Transverse colon (tissue), 4 donors: ENCODE measurements around the gene HGFAC. TPM values are rescaled to one million over a fixed set of nuclear protein-coding genes. Genes with fewer than 3 reads are reported as not detected.

Source experiments
- DNase-seq: peaks from one replicate; pipeline ENCODE4 v3.0.0-alpha.2; 2019
- H3K27ac ChIP-seq, 4 donors: fragments of 200-600 bp; sonication (generic); 2 replicates each; pipeline ENCODE4 v1.5.1; 2016 to 2018; ENCODE audit warnings: inconsistent platforms in 4 of 4
- H3K27me3 ChIP-seq: fragments of 200-600 bp; sonication (generic); 2 replicates; pipeline ENCODE4 v1.5.1; 2017; ENCODE audit warnings: inconsistent platforms
- H3K36me3 ChIP-seq, 4 donors: fragments of 200-600 bp; sonication (generic); 2 replicates each; pipeline ENCODE4 v1.5.1; 2017 to 2019; ENCODE audit warnings: inconsistent platforms in 4 of 4
- H3K4me1 ChIP-seq, 4 donors: fragments of 200-600 bp; sonication (generic); 2 replicates each; pipeline ENCODE4 v1.5.1; 2017 to 2020; ENCODE audit warnings: inconsistent platforms in 4 of 4
- H3K4me3 ChIP-seq, 4 donors: fragments of 200-600 bp; sonication (generic); 1 replicate in 1 of 4; 2 replicates in 3 of 4; pipeline versions ENCODE4 v1.5.1 to v1.6.1; 2017 to 2019; ENCODE audit warnings: inconsistent platforms in 4 of 4
- H3K9me3 ChIP-seq, 2 donors: fragments of 200-600 bp; sonication (generic); 2 replicates each; pipeline ENCODE4 v1.5.1; 2017 to 2019; ENCODE audit warnings: inconsistent platforms in 2 of 2
- CTCF ChIP-seq, 5 experiments: fragments of 200-600 bp in 3 of 5; fragments of 450-650 bp in 2 of 5; sonication (generic) in 3 of 5; IDR thresholded peaks; 1 replicate in 2 of 5; 2 replicates in 3 of 5; pipeline ENCODE4 v1.5.1; 2016 to 2017; ENCODE audit warnings: antibody characterized with exemption in 5 of 5, inconsistent platforms in 3 of 5, mild to moderate bottlenecking in 2 of 5, moderate library complexity in 1 of 5
- EP300 ChIP-seq: sonication (generic); formaldehyde crosslinking; IDR thresholded peaks from one replicate; pipeline ENCODE4 v1.6.1; 2017; ENCODE audit warnings: antibody characterized with exemption, low read depth
- POLR2A ChIP-seq: fragments of 450-650 bp; IDR thresholded peaks from one replicate; pipeline ENCODE4 v1.6.1; 2016; ENCODE audit warnings: antibody characterized with exemption, mild to moderate bottlenecking, moderate library complexity
- POLR2AphosphoS5 ChIP-seq, 3 donors: sonication (generic); formaldehyde crosslinking; IDR thresholded peaks; one replicate each; pipeline ENCODE4 v1.6.1; 2016; ENCODE audit warnings: antibody characterized with exemption in 3 of 3
- WGBS, 2 donors: methylation state at CpG; one replicate each; pipeline ENCODE4 v1.1.5; 2018; ENCODE audit warnings: low coverage in 1 of 2; 5-methylcytosine and 5-hydroxymethylcytosine counted together
- in situ Hi-C, 4 donors: fragments of 200-750 bp; cut with MboI; loops; one replicate each; pipeline versions ENCODE4 v1.15.0 to v1.15.1; 2017; ENCODE audit warnings: low sequenced_read_pairs in 3 of 4, low pct_ligation_motif_present in 1 of 4, low pct_unique_long_range_greater_than_20kb in 1 of 4
- intact Hi-C: fragments of 100-400 bp; cut with DNase I; formaldehyde crosslinking; loops from one replicate; pipeline ENCODE4 v1.15.1; 2023; ENCODE audit warnings: low total_unique reads
- total RNA-seq, 4 donors: library from RNA; depleted of rRNA; stranded (reverse); fragments of >200 nt; gene quantifications; one replicate each; pipeline ENCODE4 v1.1.0, GENCODE V29; 2016

Gene HGFAC
- total RNA-seq, 4 donors from 2014 or later: not detected

GRCh38 chr4:3445111-3445820 lies 3.5 kb downstream of the HGFAC start:
- Histone ChIP-seq H3K9me3 (no peaks in the 10 kb centered on the region), H3K36me3 (no peaks in the 10 kb centered on the region), H3K27me3 (no peaks in the 10 kb centered on the region), H3K27ac (no peak overlapping the region), H3K4me1 (no peaks in the 10 kb centered on the region), H3K4me3 (no peak overlapping the region)
- TF ChIP-seq EP300: no peak
- in situ Hi-C loops: loop anchor here in 1 of 4 donors (25.0 kb wide), 1 partner anchor 233 kb away; no protein-coding TSS in a partner anchor
- DNase-seq: no peak
- 84% methylated on average over 19 of the region's 34 CpGs; no CpG with 5 or more reads in 1 of the 2 donors for WGBS, 2 donors
- intact Hi-C loops: loop anchor here (2.0 kb wide), 1 partner anchor 98 kb away; no protein-coding TSS in a partner anchor

GRCh38 chr4:3445829-3446545 lies 4.2 kb downstream of the HGFAC start:
- Histone ChIP-seq H3K36me3 (no peaks in the 10 kb centered on the region), H3K4me3 (no peak overlapping the region), H3K27ac (no peak overlapping the region), H3K27me3 (no peaks in the 10 kb centered on the region), H3K9me3 (no peaks in the 10 kb centered on the region), H3K4me1 (no peaks in the 10 kb centered on the region)
- in situ Hi-C loops: loop anchor here in 1 of 4 donors (25.0 kb wide), 1 partner anchor 234 kb away; no protein-coding TSS in a partner anchor
- WGBS, 2 donors: 71% methylated on average over 31 of the region's 34 CpGs; no CpG with 5 or more reads in 1 of the 2 donors
- intact Hi-C loops: loop anchor here (2.0 kb wide), 1 partner anchor 99 kb away; no protein-coding TSS in a partner anchor
- TF ChIP-seq POLR2AphosphoS5 (IDR thresholded peaks at IDR 0.05) (no peak), EP300 (no peak), POLR2A (no peak), CTCF (IDR thresholded peaks at IDR 0.05) (no peak)
- DNase-seq: no peak

- in situ Hi-C loops (loop anchor here in 1 of 4 donors (25.0 kb wide), 1 partner anchor 234 kb away; no protein-coding TSS in a partner anchor), intact Hi-C loops (no loop called here)
- DNase-seq: no peak
- no peak overlapping the region for H3K4me3 ChIP-seq
- no peaks in the 10 kb centered on the region for H3K27me3 ChIP-seq
- no peaks in the 10 kb centered on the region for H3K36me3 ChIP-seq
- H3K27ac ChIP-seq: no peak overlapping the region
- no peaks in the 10 kb centered on the region for H3K4me1 ChIP-seq
- H3K9me3 ChIP-seq: no peaks in the 10 kb centered on the region
- 91% methylated on average over 11 of the region's 22 CpGs; no CpG with 5 or more reads in 1 of the 2 donors for WGBS, 2 donors
- TF ChIP-seq POLR2A (no peak), CTCF (IDR thresholded peaks at IDR 0.05) (no peak), EP300 (no peak), POLR2AphosphoS5 (IDR thresholded peaks at IDR 0.05) (no peak)
These were observed 5.0 kb downstream of the HGFAC start for GRCh38 chr4:3446631-3447320.

- no peak overlapping the region for H3K27ac ChIP-seq
- H3K4me1 ChIP-seq: no peaks in the 10 kb centered on the region
- DNase-seq: no peak
- in situ Hi-C loops: loop anchor here in 1 of 4 donors (25.0 kb wide), 1 partner anchor 235 kb away; no protein-coding TSS in a partner anchor
- H3K4me3 ChIP-seq: no peak overlapping the region
- WGBS, 2 donors: 95% methylated on average over 43 of the region's 53 CpGs; no CpG with 5 or more reads in 1 of the 2 donors
- no peaks in the 10 kb centered on the region for H3K9me3 ChIP-seq
- H3K27me3 ChIP-seq: no peaks in the 10 kb centered on the region
- no peaks in the 10 kb centered on the region for H3K36me3 ChIP-seq
- TF ChIP-seq POLR2AphosphoS5 (IDR thresholded peaks at IDR 0.05) (no peak), CTCF (IDR thresholded peaks at IDR 0.05) (no peak), EP300 (no peak), POLR2A (no peak)
- intact Hi-C loops: no loop called here
These were observed 5.9 kb downstream of the HGFAC start for GRCh38 chr4:3447431-3448395.
